ENCODE results near the gene DAPK1.

The DAPK1 gene

DNA sequence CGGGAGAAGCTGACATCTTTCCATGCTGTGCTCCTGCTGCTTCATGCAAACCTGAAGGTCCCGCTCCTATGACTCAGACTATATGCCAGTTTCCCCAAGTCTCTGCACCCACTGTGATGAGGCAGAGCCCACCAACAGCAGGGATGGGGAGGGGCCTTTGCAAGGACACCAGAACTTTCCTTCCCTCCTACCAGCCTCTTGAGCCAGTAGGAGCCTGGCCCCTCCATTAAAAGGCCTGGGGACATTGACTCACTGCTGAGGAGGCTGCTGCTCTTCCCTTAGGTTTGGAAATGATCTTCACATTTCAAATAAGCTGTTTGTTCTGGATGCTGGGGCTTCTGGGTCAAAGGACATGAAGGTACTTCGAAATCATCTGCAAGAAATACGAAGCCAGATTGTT is 202.2 kb downstream of the DAPK1 start:
- no peak for DNase-seq

DNA sequence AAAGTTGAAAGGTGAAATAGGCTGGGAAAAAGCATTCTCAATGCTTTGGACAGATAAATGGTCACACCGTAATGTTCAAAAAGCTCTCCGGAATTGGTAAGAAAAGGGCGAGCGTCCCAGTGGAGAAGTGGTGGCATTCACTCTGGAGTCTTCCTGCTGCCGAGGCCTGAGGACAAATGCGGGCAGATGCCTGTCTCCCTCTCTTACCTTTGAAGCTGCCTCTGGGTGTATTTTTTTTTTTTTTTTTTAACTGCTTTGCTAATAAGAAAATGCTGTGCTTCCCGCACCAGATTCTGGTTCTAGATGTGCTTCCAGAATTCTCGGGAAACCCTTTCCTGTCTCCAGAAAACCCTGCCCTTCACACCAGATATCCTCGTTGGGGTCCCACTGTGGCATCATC is 203.8 kb downstream of the DAPK1 start:
- no peak for DNase-seq

DNA sequence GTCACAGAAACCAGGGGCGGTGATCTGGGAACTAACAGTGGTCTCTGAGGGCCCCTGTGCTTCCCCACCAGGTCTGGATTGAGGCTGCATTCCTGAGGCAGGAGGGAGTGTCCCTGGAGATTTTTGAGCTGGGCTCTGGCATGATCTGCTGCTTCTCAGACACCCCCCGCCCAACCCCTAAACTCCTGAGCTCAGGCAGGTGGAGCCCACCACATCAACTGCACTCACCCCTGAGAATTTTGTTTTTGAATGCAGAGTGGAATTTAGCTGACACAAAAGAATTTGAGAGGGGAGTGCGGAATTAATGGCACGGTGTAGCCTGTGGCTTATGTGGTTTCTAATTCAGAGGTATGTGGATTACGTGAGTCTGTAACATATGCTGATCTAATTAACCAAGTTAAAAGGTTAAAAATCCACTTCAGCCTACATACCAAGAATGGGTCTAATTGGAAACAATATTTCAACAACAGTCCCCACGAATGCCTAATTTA is 204.3 kb downstream of the DAPK1 start:
- no peak for DNase-seq

DNA sequence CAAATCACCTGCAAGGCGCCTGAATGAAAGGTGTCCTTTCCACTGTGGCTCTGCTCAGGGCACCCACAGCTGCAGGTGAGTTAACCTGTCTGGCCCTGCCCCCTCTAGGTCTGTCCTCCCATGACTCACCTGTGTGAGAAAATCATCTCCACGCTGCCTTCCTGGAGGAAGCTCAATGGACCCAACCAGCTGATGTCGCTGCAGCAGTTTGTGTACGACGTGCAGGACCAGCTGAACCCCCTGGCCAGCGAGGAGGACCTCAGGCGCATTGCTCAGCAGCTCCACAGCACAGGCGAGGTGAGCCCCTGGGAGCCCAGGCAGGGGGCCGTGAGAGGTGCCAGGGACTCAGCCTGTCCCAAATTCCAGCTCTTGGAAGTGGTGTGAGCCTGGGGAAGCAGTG is 205.3 kb downstream of the DAPK1 start:
- DNase-seq, result no peak

DNA sequence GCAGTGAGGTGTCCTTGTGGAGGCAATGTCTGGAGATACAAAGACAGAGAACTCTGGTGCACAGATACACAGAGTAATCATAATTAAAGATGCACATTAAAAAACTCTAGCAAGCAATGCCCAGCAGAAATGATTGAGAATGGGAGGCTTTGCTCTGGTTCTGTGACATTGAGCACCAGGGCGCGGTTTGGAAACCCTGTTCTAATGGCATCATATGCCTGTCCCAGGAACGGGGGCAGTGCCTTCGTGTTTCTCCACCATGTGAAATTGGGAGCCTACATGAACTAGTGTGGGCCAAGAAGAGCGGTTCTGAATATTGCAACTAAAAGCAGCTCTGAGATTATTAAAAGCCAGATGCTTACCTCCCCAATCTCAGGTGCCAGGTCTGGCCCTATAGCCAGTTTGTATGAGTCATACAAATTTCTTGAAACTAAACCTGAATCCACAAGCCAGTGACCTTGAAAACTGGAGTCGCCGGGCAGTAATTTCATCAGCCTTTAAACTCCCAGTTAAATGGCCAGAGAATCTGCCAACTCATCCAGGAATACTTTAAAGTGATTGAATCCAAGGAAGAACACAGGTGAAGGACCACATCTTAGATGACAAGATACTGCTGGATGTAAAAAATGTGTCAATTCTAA is 206.1 kb downstream of the DAPK1 start:
- no peak for DNase-seq

GRCh38 chr9:87704342-87704741 is 206.7 kb downstream of the DAPK1 start:
- DNase-seq, result no peak

GRCh38 chr9:87706066-87706739 is 208.5 kb downstream of the DAPK1 start:
- no peak for DNase-seq

GRCh38 chr9:87707805-87708506 is 210.3 kb downstream of the DAPK1 start:
- DNase-seq, result no peak

GRCh38 chr9:87708546-87708945 is 210.9 kb downstream of the DAPK1 start:
- DNase-seq, result no peak

- DNase-seq, result no peak
These were observed 211.5 kb downstream of the DAPK1 start for GRCh38 chr9:87708986-87709728.

GRCh38 chr9:87710443-87710842 is 212.8 kb downstream of the DAPK1 start:
- no peak for DNase-seq

GRCh38 chr9:87711857-87712800 is 214.5 kb downstream of the DAPK1 start:
- no peak for DNase-seq

- no peak for DNase-seq
These were observed 215.2 kb downstream of the DAPK1 start for GRCh38 chr9:87712801-87713277.

- DNase-seq, result peak; percentile 39
These were observed 215.8 kb downstream of the DAPK1 start for GRCh38 chr9:87713278-87713987.

DNA sequence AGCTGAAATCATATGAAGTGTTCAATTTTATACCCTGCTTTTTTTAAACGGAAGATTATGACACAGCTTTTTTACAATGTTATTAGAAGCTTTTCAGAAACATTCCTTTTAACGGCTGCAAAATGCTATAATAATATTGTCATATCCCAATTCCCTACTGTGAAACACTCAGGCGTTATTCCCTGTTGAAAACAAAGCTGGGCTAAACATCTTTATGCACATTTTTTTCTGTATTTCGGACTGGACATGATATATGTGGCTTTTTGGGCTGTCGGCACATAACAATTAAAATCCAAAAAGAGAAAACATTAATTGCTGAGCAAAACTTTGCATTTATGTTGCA is 216.3 kb downstream of the DAPK1 start:
- no peak for DNase-seq

- DNase-seq, result no peak
These were observed 217.2 kb downstream of the DAPK1 start for GRCh38 chr9:87714819-87715218.

DNA sequence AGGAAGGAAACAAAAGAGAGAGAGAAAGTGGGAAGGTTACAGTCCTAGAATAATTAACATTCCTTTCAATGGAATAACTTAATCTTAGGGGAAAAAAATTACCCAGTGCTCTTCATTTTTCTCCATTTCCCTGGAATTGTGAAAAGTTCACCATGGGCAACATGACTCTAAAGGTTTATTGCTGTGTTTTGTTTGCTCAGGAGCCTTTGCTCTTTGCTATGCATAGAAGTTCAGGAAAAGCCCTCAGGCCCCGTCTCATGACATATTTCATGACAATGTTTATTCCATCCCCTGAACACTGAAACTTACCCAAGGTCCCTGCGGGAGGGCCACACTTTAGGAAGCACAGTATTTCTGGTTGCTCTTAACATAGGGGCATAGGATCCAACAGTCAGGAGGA is 218.5 kb downstream of the DAPK1 start:
- DNase-seq, result no peak

GRCh38 chr9:87717456-87717855 is 219.8 kb downstream of the DAPK1 start:
- DNase-seq, result no peak

DNA sequence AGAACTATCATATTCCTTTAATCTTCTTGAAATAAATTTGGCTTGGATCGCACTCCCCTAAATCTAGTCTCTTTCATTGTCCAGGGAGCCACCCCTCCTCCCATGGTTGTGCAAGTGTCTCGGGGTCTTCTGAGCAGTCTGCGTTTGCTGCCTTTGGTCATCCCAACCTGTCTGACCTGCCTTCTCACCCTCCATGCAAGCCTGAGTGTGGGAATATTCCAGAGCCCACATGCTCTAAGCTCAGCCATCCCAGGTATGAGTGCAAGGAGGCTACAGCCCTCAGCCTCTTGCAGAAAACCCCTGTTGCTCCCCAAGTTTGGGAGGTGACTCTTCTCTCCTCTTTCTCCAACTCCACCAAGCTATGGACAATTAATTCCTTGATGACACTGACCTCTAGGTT is 220.6 kb downstream of the DAPK1 start:
- DNase-seq, result no peak

- no peak for DNase-seq
These were observed 221.4 kb downstream of the DAPK1 start for GRCh38 chr9:87718852-87719612.

DNA sequence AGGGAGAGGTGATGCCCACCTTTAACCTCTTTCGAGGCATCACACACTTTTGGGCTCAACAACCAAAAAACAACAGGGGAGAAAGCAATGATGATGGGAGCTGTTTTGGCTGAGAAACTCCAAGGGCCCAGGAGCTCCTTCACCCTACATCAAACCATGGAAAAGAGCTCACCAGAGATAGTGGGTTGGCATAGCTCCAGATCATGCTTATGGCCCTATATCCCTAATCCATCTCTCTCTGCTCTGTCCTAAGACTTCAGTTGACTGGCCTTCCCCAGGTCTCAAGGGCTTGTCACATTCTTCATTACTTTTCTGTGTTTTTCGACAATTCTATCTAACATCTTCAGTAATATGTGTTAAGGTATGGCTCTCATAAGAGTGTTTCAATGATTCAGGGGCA is 222.5 kb downstream of the DAPK1 start:
- no peak for DNase-seq

All from activated CD4-positive, CD25-positive, alpha-beta regulatory T cell treated with anti-CD3 and anti-CD28 coated beads, Interleukin-2, amount 50 U/mL, for 72 hours (primary cell).